Measurements from ENCODE around the gene ADGRA1. TPM values are rescaled to one million over a fixed set of nuclear protein-coding genes. Genes with fewer than 3 reads are reported as not detected.

ADGRA1 gene
- total RNA-seq, 5 donors from 2014 or later (not counting 1 experiment from before 2014, with no cell fraction given): not detected

- Histone ChIP-seq H3K4me3 (ENCODE audit: control insufficient read depth in 1 of 2, extremely low read depth in 1 of 2, low read length in 1 of 2) (no peak overlapping the region), H3K27me3 (replicated peaks in 1 of 2; ENCODE audit: control insufficient read depth in 2 of 2, extremely low read depth in 1 of 2, insufficient read depth in 2 of 2, low read length in 1 of 2) (peaks cover 0 to 67% of the 10 kb centered on the region in 2 experiments), H3K9me3 (no peaks in the 10 kb centered on the region), H3K27ac (ENCODE audit: low read length) (no peak overlapping the region), H3K36me3 (ENCODE audit: control insufficient read depth in 2 of 2, extremely low read depth in 1 of 2, insufficient read depth in 1 of 2, low read length in 1 of 2) (no peaks in the 10 kb centered on the region), H3K4me1 (ENCODE audit: control insufficient read depth in 1 of 2, extremely low read depth in 1 of 2, insufficient read depth in 2 of 2, low read length in 2 of 2) (no peaks in the 10 kb centered on the region)
- H3K4me3 Mint-ChIP-seq: no peak overlapping the region
- ChIA-PET CTCF (no interaction called here), POLR2A (no interaction called here)
- H3K4me1 Mint-ChIP-seq: peaks cover 0 to 3% (median 2%) of the 10 kb centered on the region in 3 donors
- DNase-seq (no peak), ATAC-seq (replicated peaks in 1 of 4) (no peak)
- H3K9me3 Mint-ChIP-seq: no peaks in the 10 kb centered on the region
- no peak overlapping the region for H3K27ac Mint-ChIP-seq
- H3K27me3 Mint-ChIP-seq: peaks cover 8 to 33% of the 10 kb centered on the region in 2 donors
- WGBS (ENCODE audit: insufficient coverage): 68% methylated on average over 12 of the region's 12 CpGs
- no peaks in the 10 kb centered on the region for H3K36me3 Mint-ChIP-seq
These were observed 1.5 kb upstream of the ADGRA1 start for GRCh38 chr10:133086247-133086646.

- Mint-ChIP-seq H3K9me3 (no peaks in the 10 kb centered on the region), H3K4me3 (no peak overlapping the region), H3K27me3 (peaks cover 8 to 37% of the 10 kb centered on the region in 2 donors), H3K4me1 (peaks cover 0 to 3% (median 2%) of the 10 kb centered on the region in 3 donors), H3K27ac (no peak overlapping the region), H3K36me3 (no peaks in the 10 kb centered on the region)
- WGBS (ENCODE audit: insufficient coverage): 50% methylated on average over 6 of the region's 16 CpGs
- DNase-seq (no peak), ATAC-seq (replicated peaks in 1 of 4) (no peak)
- Histone ChIP-seq H3K36me3 (ENCODE audit: control insufficient read depth in 2 of 2, extremely low read depth in 1 of 2, insufficient read depth in 1 of 2, low read length in 1 of 2) (no peaks in the 10 kb centered on the region), H3K4me1 (ENCODE audit: control insufficient read depth in 1 of 2, extremely low read depth in 1 of 2, insufficient read depth in 2 of 2, low read length in 2 of 2) (no peaks in the 10 kb centered on the region), H3K27me3 (replicated peaks in 1 of 2; ENCODE audit: control insufficient read depth in 2 of 2, extremely low read depth in 1 of 2, insufficient read depth in 2 of 2, low read length in 1 of 2) (peaks cover 0 to 67% of the 10 kb centered on the region in 2 experiments), H3K27ac (ENCODE audit: low read length) (no peak overlapping the region), H3K4me3 (ENCODE audit: control insufficient read depth in 1 of 2, extremely low read depth in 1 of 2, low read length in 1 of 2) (no peak overlapping the region), H3K9me3 (no peaks in the 10 kb centered on the region)
- POLR2A ChIA-PET: no interaction called here
- CTCF ChIA-PET: no interaction called here
These were observed 562 bp upstream of the ADGRA1 start for GRCh38 chr10:133087045-133087678.

- Mint-ChIP-seq H3K36me3 (no peaks in the 10 kb centered on the region), H3K4me1 (peaks cover 0 to 3% (median 2%) of the 10 kb centered on the region in 3 donors), H3K9me3 (no peaks in the 10 kb centered on the region), H3K27me3 (peaks cover 8 to 37% of the 10 kb centered on the region in 2 donors), H3K27ac (no peak overlapping the region), H3K4me3 (no peak overlapping the region)
- ATAC-seq (replicated peaks in 1 of 4): no peak
- POLR2A ChIA-PET: no interaction called here
- Histone ChIP-seq H3K4me3 (ENCODE audit: control insufficient read depth in 1 of 2, extremely low read depth in 1 of 2, low read length in 1 of 2) (no peak overlapping the region), H3K27me3 (replicated peaks in 1 of 2; ENCODE audit: control insufficient read depth in 2 of 2, extremely low read depth in 1 of 2, insufficient read depth in 2 of 2, low read length in 1 of 2) (peaks cover 0 to 61% of the 10 kb centered on the region in 2 experiments), H3K27ac (ENCODE audit: low read length) (no peak overlapping the region), H3K4me1 (ENCODE audit: control insufficient read depth in 1 of 2, extremely low read depth in 1 of 2, insufficient read depth in 2 of 2, low read length in 2 of 2) (no peaks in the 10 kb centered on the region), H3K36me3 (ENCODE audit: control insufficient read depth in 2 of 2, extremely low read depth in 1 of 2, insufficient read depth in 1 of 2, low read length in 1 of 2) (no peaks in the 10 kb centered on the region), H3K9me3 (no peaks in the 10 kb centered on the region)
- 9% methylated on average over 78 of the region's 87 CpGs for WGBS (ENCODE audit: insufficient coverage)
- CTCF ChIA-PET: no interaction called here
- no peak for DNase-seq
These were observed 643 bp downstream of the ADGRA1 start for GRCh38 chr10:133088179-133088955.

GRCh38 chr10:133088956-133089800 is 1.5 kb downstream of the ADGRA1 start:
- ChIA-PET CTCF (no interaction called here), POLR2A (no interaction called here)

GRCh38 chr10:133090101-133090500 is 2.4 kb downstream of the ADGRA1 start:
- no peaks in the 10 kb centered on the region for H3K4me1 ChIP-seq (ENCODE audit: control insufficient read depth in 1 of 2, extremely low read depth in 1 of 2, insufficient read depth in 2 of 2, low read length in 2 of 2)
- no peaks in the 10 kb centered on the region for H3K36me3 ChIP-seq (ENCODE audit: control insufficient read depth in 2 of 2, extremely low read depth in 1 of 2, insufficient read depth in 1 of 2, low read length in 1 of 2)
- no peaks in the 10 kb centered on the region for H3K9me3 Mint-ChIP-seq
- ChIA-PET POLR2A (no interaction called here), CTCF (no interaction called here)
- H3K4me3 Mint-ChIP-seq: no peak overlapping the region
- peaks cover 4 to 29% of the 10 kb centered on the region in 2 donors for H3K27me3 Mint-ChIP-seq
- ATAC-seq (replicated peaks in 1 of 4) (no peak), DNase-seq (no peak)
- no peaks in the 10 kb centered on the region for H3K36me3 Mint-ChIP-seq
- no peak overlapping the region for H3K4me3 ChIP-seq (ENCODE audit: control insufficient read depth in 1 of 2, extremely low read depth in 1 of 2, low read length in 1 of 2)
- H3K9me3 ChIP-seq: no peaks in the 10 kb centered on the region
- 81% methylated on average over 13 of the region's 13 CpGs for WGBS (ENCODE audit: insufficient coverage)
- H3K4me1 Mint-ChIP-seq: peaks cover 0 to 3% (median 2%) of the 10 kb centered on the region in 3 donors
- H3K27ac ChIP-seq (ENCODE audit: low read length): no peak overlapping the region
- no peak overlapping the region for H3K27ac Mint-ChIP-seq
- peaks cover 0 to 49% of the 10 kb centered on the region in 2 experiments for H3K27me3 ChIP-seq (replicated peaks in 1 of 2; ENCODE audit: control insufficient read depth in 2 of 2, extremely low read depth in 1 of 2, insufficient read depth in 2 of 2, low read length in 1 of 2)

More at GRCh38 chr10:133088956-133089800, 1.5 kb downstream of the ADGRA1 start:
- no peak overlapping the region for H3K4me3 ChIP-seq (ENCODE audit: control insufficient read depth in 1 of 2, extremely low read depth in 1 of 2, low read length in 1 of 2)
- ATAC-seq (replicated peaks in 1 of 4): no peak
- no peak for DNase-seq
- H3K36me3 ChIP-seq (ENCODE audit: control insufficient read depth in 2 of 2, extremely low read depth in 1 of 2, insufficient read depth in 1 of 2, low read length in 1 of 2): no peaks in the 10 kb centered on the region
- H3K36me3 Mint-ChIP-seq: no peaks in the 10 kb centered on the region
- H3K27ac ChIP-seq (ENCODE audit: low read length): no peak overlapping the region
- peaks cover 0 to 3% (median 2%) of the 10 kb centered on the region in 3 donors for H3K4me1 Mint-ChIP-seq
- H3K4me1 ChIP-seq (ENCODE audit: control insufficient read depth in 1 of 2, extremely low read depth in 1 of 2, insufficient read depth in 2 of 2, low read length in 2 of 2): no peaks in the 10 kb centered on the region
- H3K27me3 ChIP-seq (replicated peaks in 1 of 2; ENCODE audit: control insufficient read depth in 2 of 2, extremely low read depth in 1 of 2, insufficient read depth in 2 of 2, low read length in 1 of 2): peaks cover 0 to 55% of the 10 kb centered on the region in 2 experiments
- H3K9me3 ChIP-seq: no peaks in the 10 kb centered on the region
- 70% methylated on average over 41 of the region's 46 CpGs for WGBS (ENCODE audit: insufficient coverage)
- no peak overlapping the region for H3K4me3 Mint-ChIP-seq
- H3K27me3 Mint-ChIP-seq: peaks cover 8 to 33% of the 10 kb centered on the region in 2 donors
- no peak overlapping the region for H3K27ac Mint-ChIP-seq
- H3K9me3 Mint-ChIP-seq: no peaks in the 10 kb centered on the region

GRCh38 chr10:133090654-133091053 is 2.9 kb downstream of the ADGRA1 start:
- H3K9me3 Mint-ChIP-seq: no peaks in the 10 kb centered on the region
- H3K27ac Mint-ChIP-seq: no peak overlapping the region
- Histone ChIP-seq H3K27ac (ENCODE audit: low read length) (no peak overlapping the region), H3K4me3 (ENCODE audit: control insufficient read depth in 1 of 2, extremely low read depth in 1 of 2, low read length in 1 of 2) (no peak overlapping the region), H3K9me3 (no peaks in the 10 kb centered on the region), H3K4me1 (ENCODE audit: control insufficient read depth in 1 of 2, extremely low read depth in 1 of 2, insufficient read depth in 2 of 2, low read length in 2 of 2) (no peaks in the 10 kb centered on the region), H3K36me3 (ENCODE audit: control insufficient read depth in 2 of 2, extremely low read depth in 1 of 2, insufficient read depth in 1 of 2, low read length in 1 of 2) (no peaks in the 10 kb centered on the region), H3K27me3 (replicated peaks in 1 of 2; ENCODE audit: control insufficient read depth in 2 of 2, extremely low read depth in 1 of 2, insufficient read depth in 2 of 2, low read length in 1 of 2) (peaks cover 0 to 43% of the 10 kb centered on the region in 2 experiments)
- POLR2A ChIA-PET: no interaction called here
- no peak for DNase-seq
- no peaks in the 10 kb centered on the region for H3K36me3 Mint-ChIP-seq
- ATAC-seq (replicated peaks in 1 of 4): no peak
- H3K27me3 Mint-ChIP-seq: peaks cover 3 to 28% of the 10 kb centered on the region in 2 donors
- WGBS (ENCODE audit: insufficient coverage): 86% methylated on average over 7 of the region's 7 CpGs
- no peak overlapping the region for H3K4me3 Mint-ChIP-seq
- CTCF ChIA-PET: no interaction called here
- H3K4me1 Mint-ChIP-seq: peaks cover 0 to 3% (median 2%) of the 10 kb centered on the region in 3 donors
